Measurements from ENCODE around the gene RNF14.

DNA sequence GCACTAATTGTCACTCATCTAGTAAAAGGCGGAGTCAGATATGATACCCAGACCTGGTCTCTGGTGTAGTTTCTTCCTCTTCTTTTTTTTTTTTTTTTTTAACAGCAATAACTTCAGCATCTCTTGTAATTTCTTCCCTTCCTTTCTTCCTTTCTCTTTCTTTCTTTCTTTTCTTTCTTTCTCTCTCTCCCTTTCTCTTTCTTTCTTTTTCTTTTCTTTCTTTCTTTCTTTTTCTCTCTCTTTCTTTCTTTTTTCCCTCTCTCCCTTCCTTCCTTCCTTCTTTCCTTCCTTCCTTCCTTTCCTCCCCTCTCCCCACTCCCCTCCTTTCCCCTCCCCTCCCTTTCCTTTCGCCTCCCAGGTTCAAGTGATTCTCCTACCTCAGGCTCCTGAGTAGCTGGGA is 69.8 kb downstream of the RNF14 start:
- no peak for TF ChIP-seq CC2D1A (IDR thresholded peaks at IDR 0.05)
- TF ChIP-seq TGIF2 (CRISPR knock-in tag; IDR thresholded peaks at IDR 0.05): no peak
- TF ChIP-seq CAMTA2 (CRISPR knock-in tag; conservative IDR thresholded peaks at IDR 0.05): no peak
- TF ChIP-seq, protein P1, sequence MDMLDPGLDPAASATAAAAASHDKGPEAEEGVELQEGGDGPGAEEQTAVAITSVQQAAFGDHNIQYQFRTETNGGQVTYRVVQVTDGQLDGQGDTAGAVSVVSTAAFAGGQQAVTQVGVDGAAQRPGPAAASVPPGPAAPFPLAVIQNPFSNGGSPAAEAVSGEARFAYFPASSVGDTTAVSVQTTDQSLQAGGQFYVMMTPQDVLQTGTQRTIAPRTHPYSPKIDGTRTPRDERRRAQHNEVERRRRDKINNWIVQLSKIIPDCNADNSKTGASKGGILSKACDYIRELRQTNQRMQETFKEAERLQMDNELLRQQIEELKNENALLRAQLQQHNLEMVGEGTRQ (CRISPR knock-in tag; IDR thresholded peaks at IDR 0.05): no peak
- no peak for TF ChIP-seq ZBTB8A (IDR thresholded peaks at IDR 0.05; ENCODE audit: partially characterized antibody)

Measured in K562 (cell line).